Measurements from ENCODE around the gene CRLF3.
A peak's percentile ranks its signal among the peaks of the same experiment; 100 is the strongest.

DNA sequence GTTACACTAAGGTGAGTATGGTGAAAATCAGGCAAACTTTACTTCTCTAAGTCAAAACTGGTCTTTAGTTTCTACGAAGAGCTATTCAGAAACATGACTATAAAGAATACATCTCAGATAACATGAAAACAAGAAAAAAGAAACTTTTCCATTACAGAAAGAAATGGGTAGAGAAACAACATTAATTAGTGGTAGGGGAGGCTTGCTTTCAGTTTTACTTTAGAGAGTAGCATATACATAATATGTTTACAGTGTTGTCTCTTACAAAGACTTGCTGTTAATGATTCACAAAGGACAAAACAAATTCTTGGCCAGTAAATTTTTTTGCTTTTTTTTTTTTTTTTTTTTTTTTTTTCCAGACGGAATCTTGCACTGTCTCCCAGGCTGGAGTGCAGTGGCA, 34.2 kb downstream of the CRLF3 start:
- TF ChIP-seq, protein P1, sequence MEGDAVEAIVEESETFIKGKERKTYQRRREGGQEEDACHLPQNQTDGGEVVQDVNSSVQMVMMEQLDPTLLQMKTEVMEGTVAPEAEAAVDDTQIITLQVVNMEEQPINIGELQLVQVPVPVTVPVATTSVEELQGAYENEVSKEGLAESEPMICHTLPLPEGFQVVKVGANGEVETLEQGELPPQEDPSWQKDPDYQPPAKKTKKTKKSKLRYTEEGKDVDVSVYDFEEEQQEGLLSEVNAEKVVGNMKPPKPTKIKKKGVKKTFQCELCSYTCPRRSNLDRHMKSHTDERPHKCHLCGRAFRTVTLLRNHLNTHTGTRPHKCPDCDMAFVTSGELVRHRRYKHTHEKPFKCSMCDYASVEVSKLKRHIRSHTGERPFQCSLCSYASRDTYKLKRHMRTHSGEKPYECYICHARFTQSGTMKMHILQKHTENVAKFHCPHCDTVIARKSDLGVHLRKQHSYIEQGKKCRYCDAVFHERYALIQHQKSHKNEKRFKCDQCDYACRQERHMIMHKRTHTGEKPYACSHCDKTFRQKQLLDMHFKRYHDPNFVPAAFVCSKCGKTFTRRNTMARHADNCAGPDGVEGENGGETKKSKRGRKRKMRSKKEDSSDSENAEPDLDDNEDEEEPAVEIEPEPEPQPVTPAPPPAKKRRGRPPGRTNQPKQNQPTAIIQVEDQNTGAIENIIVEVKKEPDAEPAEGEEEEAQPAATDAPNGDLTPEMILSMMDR (IDR thresholded peaks at IDR 0.05): no peak
- TF ChIP-seq TCF7L2 (IDR thresholded peaks at IDR 0.05; ENCODE audit: low read depth, low read length) (no peak), POLR2AphosphoS5 (IDR thresholded peaks at IDR 0.05; ENCODE audit: low read depth, low read length) (peak; percentile 43; the same call in 1 of the 2 replicates)

All from Panc1 (cell line).